ENCODE data around the gene USP36. TPM values are rescaled to one million over a fixed set of nuclear protein-coding genes. Genes with fewer than 3 reads are reported as not detected.

USP36 gene
- total and polyA plus RNA-seq, 4 donors: 22.2 to 61.5 (median 44.9) TPM

DNA sequence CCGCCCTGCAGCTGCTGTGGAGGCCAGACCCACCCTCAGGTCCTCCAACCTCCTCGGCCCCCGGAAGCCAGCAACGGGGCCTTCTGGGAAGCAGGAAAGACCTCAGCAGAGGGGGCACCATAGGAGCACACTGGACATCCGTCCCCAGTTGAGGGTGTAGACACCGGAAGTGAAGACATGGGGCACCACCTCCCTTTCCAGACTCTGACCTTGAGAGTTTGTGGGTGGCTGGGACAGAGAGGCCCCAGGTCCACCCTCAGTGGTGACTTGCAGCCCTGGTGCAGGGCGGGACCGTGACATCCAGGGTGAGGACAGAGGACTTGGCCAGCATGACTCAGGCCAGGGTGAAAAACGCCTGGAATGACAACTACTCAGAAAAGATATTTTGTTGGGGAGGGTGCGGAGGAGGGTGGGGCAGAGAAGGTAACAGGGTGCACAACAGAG, 42.5 kb upstream of the USP36 start:
- 16 to 23% methylated on average over 10 of the region's 10 CpGs for WGBS, 2 donors
- peak; percentile 82 for ATAC-seq (ENCODE audit: insufficient read depth, low FRiP score)
- TF ChIP-seq, protein P1, sequence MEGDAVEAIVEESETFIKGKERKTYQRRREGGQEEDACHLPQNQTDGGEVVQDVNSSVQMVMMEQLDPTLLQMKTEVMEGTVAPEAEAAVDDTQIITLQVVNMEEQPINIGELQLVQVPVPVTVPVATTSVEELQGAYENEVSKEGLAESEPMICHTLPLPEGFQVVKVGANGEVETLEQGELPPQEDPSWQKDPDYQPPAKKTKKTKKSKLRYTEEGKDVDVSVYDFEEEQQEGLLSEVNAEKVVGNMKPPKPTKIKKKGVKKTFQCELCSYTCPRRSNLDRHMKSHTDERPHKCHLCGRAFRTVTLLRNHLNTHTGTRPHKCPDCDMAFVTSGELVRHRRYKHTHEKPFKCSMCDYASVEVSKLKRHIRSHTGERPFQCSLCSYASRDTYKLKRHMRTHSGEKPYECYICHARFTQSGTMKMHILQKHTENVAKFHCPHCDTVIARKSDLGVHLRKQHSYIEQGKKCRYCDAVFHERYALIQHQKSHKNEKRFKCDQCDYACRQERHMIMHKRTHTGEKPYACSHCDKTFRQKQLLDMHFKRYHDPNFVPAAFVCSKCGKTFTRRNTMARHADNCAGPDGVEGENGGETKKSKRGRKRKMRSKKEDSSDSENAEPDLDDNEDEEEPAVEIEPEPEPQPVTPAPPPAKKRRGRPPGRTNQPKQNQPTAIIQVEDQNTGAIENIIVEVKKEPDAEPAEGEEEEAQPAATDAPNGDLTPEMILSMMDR (IDR thresholded peaks at IDR 0.05; ENCODE audit: control extremely low read depth, extremely low read depth): no peak
- Histone ChIP-seq H3K27ac (ENCODE audit: low read depth in 1 of 2, low read length in 1 of 2) (peak overlapping the region; percentile 94 to 97), H3K9me3 (ENCODE audit: control insufficient read depth in 4 of 4, insufficient read depth in 3 of 4, low read length in 3 of 4) (no peaks in the 10 kb centered on the region), H3K27me3 (ENCODE audit: control insufficient read depth in 3 of 3, insufficient read depth in 3 of 3, low read length in 2 of 3) (no peaks in the 10 kb centered on the region), H3K4me3 (no peak overlapping the region), H3K36me3 (ENCODE audit: control insufficient read depth in 4 of 4, insufficient read depth in 4 of 4, low read length in 4 of 4) (peaks cover 0 to 3% (median under 1%) of the 10 kb centered on the region in 4 donors), H3K9ac (ENCODE audit: insufficient read depth in 1 of 2, low read length in 2 of 2) (no peak overlapping the region), H3K4me1 (ENCODE audit: control insufficient read depth in 5 of 5, insufficient read depth in 5 of 5, low read length in 5 of 5) (peaks cover 9 to 46% (median 17%) of the 10 kb centered on the region in 5 donors)
- no peak for DNase-seq

DNA sequence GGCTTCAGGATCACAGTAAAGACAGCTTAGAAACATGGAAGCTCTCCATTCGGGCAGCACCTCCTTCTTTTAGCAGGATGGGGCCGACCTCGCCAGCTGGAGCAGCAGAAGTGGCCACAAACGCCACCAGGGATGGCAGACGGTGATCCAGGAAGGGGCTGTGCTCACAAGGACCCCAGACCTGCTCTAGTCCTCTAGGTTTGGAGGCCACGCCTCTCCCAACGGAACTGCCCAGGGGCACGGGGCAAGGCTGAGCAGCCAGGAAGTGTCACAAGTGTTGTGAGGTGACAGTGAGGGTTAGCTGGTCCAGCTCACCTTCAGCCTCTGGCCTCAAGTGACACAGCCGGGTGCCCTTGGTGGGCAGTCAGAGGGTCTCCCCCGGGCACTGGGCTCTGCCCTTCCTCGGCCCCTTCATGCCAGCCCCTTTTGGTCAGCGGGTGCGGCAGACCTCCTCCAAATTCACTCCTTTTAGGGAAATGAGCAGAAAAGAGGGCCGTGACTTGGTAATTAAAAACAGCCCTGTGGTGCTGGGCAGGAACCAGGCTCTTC, 42.0 kb upstream of the USP36 start:
- Histone ChIP-seq H3K27ac (ENCODE audit: low read depth in 1 of 2, low read length in 1 of 2) (peak overlapping the region; percentile 94 to 97), H3K9me3 (ENCODE audit: control insufficient read depth in 4 of 4, insufficient read depth in 3 of 4, low read length in 3 of 4) (no peaks in the 10 kb centered on the region), H3K9ac (ENCODE audit: insufficient read depth in 1 of 2, low read length in 2 of 2) (no peak overlapping the region), H3K27me3 (ENCODE audit: control insufficient read depth in 3 of 3, insufficient read depth in 3 of 3, low read length in 2 of 3) (no peaks in the 10 kb centered on the region), H3K36me3 (ENCODE audit: control insufficient read depth in 4 of 4, insufficient read depth in 4 of 4, low read length in 4 of 4) (peaks cover 0 to 3% (median under 1%) of the 10 kb centered on the region in 4 donors), H3K4me3 (no peak overlapping the region), H3K4me1 (ENCODE audit: control insufficient read depth in 5 of 5, insufficient read depth in 5 of 5, low read length in 5 of 5) (peaks cover 9 to 46% (median 17%) of the 10 kb centered on the region in 5 donors)
- TF ChIP-seq, protein P1 (IDR thresholded peaks at IDR 0.05; ENCODE audit: control extremely low read depth, extremely low read depth): no peak
- ATAC-seq (ENCODE audit: insufficient read depth, low FRiP score) (no peak), DNase-seq (no peak)
- 32 to 49% methylated on average over 14 of the region's 14 CpGs for WGBS, 2 donors

DNA sequence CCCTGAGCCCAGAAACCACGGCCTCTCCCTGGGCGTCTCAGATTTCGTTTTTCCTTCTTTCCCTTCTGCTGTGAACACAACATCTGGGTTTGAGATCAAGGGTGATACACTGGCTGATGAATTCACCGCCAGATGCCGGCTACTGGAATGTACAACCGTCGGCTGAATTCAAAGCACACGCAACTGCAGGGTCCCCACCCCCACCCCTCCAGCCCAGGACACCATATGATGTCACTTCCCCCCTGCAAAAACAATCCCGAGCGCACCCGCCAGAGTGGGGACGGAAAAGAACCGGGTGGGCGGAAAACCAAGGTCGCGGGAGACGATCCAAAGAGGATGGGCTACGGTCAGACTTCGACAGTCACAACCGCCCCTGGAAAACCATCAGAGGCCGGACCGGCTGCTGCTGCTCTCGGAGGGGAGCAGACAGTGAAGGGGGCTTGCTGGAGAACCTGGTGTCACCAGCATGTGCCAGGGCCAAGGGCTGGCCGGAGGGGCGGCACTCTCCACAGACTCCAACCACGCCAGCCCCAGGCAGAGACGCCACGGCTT, 39.1 kb upstream of the USP36 start:
- Histone ChIP-seq H3K27ac (ENCODE audit: low read depth in 1 of 2, low read length in 1 of 2) (peak overlapping the region; percentile 89 to 92), H3K4me3 (no peak overlapping the region), H3K36me3 (ENCODE audit: control insufficient read depth in 4 of 4, insufficient read depth in 4 of 4, low read length in 4 of 4) (peaks cover 0 to 1% (median 0%) of the 10 kb centered on the region in 4 donors), H3K27me3 (ENCODE audit: control insufficient read depth in 3 of 3, insufficient read depth in 3 of 3, low read length in 2 of 3) (no peaks in the 10 kb centered on the region), H3K9me3 (ENCODE audit: control insufficient read depth in 4 of 4, insufficient read depth in 3 of 4, low read length in 3 of 4) (no peaks in the 10 kb centered on the region), H3K9ac (ENCODE audit: insufficient read depth in 1 of 2, low read length in 2 of 2) (peak overlapping the region in 1 of 2 donors; percentile 24), H3K4me1 (ENCODE audit: control insufficient read depth in 5 of 5, insufficient read depth in 5 of 5, low read length in 5 of 5) (peaks cover 12 to 43% (median 23%) of the 10 kb centered on the region in 5 donors)
- ATAC-seq (ENCODE audit: insufficient read depth, low FRiP score): peak; percentile 8
- DNase-seq: peak; percentile 86 to 92 (median 90)
- 19 to 40% methylated on average over 28 of the region's 28 CpGs for WGBS, 2 donors
- TF ChIP-seq, protein P1 (IDR thresholded peaks at IDR 0.05; ENCODE audit: control extremely low read depth, extremely low read depth): no peak
